ENCODE measurements around the gene C20orf204.

C20orf204 gene

GRCh38 chr20:64072498-64073063, 36.6 kb downstream of the C20orf204 start:
- no peak overlapping the region for H3K4me3 ChIP-seq (ENCODE audit: low read length)
- no peak for TF ChIP-seq ZNF274 (IDR thresholded peaks at IDR 0.05; ENCODE audit: low read depth, low read length)

- H3K4me3 ChIP-seq (ENCODE audit: low read length) = no peak overlapping the region
- TF ChIP-seq ZNF274 (IDR thresholded peaks at IDR 0.05; ENCODE audit: low read depth, low read length) = no peak
Measured at GRCh38 chr20:64073476-64074183, 37.6 kb downstream of the C20orf204 start.

DNA sequence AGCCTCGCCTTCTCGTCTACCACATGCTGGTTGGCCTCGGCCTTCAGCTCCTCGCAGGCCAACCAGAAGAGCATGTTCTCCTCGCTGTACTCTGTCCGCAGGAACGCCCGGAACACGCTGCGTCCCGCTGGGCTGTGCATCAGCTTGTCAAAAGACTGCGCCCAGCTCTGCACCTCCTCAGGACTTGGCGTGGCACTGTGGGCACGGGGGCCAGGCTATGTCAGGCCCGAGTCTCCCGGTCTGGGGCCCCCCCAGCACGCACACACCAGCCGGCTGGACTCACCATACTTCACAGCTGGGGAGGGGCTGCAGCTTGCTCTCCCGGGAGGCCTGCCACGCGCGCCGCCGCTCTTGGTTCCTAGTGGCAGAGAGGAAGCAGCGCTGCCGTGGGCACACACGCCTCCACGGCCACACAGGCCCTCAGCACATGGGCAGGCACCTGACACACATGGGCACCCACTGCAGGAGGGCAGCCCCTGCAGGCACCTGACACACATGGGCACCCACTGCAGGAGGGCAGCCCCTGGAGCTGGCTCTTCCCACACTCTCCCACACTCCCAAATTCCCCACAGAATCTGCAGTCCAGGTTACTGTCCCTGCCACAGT, 38.3 kb downstream of the C20orf204 start:
- no peak overlapping the region for H3K4me3 ChIP-seq (ENCODE audit: low read length)
- TF ChIP-seq ZNF274 (IDR thresholded peaks at IDR 0.05; ENCODE audit: low read depth, low read length) = no peak

DNA sequence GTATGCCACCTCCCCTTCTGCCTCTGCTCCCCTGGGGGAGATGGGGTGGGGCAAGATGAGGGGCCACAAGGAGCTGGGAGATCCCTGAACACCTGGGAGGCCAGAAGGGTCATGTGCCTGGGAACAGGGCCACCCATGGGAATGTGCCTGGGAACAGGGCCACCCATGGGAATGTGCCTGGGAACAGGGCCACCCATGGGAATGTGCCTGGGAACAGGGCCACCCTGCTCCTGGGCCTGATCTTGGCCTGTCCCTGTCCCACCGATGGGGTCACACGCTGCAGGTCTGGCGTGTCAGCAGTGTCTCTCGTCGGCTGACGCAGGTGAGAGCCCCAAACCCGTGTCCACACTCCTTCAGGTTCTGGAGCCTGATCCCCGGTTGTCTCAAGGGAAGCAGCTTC, 39.0 kb downstream of the C20orf204 start:
- no peak overlapping the region for H3K4me3 ChIP-seq (ENCODE audit: low read length)

DNA sequence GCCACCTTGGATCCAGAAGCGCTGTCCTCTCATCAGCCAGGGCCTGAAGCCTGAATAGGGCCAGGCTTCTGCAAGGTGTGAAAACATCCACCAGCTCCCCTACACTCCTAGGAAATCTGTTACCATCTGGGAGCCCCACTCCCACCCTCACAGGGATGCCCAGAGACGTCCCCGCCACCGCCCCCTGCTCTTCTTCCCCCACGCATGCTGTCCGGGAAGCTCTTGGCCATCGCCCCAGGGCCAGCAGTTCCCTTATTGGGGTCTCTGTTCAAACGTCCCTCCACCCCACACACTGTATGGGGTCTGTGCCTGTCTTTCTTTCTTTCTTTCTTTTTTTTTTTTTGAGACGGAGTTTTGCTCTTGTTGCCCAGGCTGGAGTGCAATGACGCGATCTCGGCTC, 39.6 kb downstream of the C20orf204 start:
- TF ChIP-seq ZNF274 (IDR thresholded peaks at IDR 0.05; ENCODE audit: low read depth, low read length) = no peak
- H3K4me3 ChIP-seq (ENCODE audit: low read length) = no peak overlapping the region

More for the DNA sequence above, 39.0 kb downstream of the C20orf204 start:
- TF ChIP-seq ZNF274 (IDR thresholded peaks at IDR 0.05; ENCODE audit: low read depth, low read length) = no peak

DNA sequence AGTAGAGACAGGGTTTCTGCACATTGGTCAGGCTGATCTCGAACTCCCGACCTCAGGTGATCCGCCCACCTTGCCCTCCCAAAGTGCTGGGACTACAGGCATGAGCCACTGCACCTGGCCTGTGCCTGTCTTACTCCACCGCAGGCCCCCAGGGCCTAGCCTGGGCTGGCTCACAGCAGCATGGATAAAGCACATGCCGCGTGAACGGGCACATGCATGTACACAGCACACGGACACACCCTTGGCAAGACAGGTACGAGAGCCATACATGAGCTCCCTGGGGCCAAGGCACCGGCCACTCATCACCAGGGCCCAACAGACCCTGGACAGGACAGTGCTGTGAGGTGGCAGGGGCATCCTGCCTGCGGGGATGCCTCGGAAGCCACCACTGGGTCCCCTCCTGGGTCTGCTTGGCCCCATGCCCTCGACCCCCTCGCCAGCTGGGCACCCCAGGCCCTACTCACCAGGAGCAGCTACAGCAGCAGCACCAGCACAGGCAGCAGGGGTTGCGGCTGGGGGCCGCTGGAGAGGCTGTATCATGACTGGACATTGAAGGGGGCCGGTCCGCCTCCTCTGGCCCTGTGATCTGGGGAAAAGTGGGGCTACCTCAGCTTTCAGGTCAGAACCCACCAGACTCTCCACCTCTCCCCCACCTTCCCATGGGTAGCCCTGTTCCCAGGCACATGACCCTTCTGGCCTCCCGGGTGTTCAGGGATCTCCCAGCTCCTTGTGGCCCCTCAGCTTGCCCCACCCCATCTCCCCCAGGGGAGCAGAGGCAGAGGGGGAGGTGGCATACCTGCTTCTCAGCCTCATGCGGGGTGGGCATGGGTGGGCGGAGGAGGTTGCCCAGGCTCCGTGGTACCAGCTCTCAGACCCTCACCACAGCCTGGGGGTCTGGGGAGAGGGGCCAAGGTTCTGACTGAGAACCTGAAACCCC, 40.3 kb downstream of the C20orf204 start:
- TF ChIP-seq ZNF274 (IDR thresholded peaks at IDR 0.05; ENCODE audit: low read depth, low read length) = no peak
- H3K4me3 ChIP-seq (ENCODE audit: low read length) = peak overlapping the region; percentile 92; the same call in 1 of the 2 replicates

DNA sequence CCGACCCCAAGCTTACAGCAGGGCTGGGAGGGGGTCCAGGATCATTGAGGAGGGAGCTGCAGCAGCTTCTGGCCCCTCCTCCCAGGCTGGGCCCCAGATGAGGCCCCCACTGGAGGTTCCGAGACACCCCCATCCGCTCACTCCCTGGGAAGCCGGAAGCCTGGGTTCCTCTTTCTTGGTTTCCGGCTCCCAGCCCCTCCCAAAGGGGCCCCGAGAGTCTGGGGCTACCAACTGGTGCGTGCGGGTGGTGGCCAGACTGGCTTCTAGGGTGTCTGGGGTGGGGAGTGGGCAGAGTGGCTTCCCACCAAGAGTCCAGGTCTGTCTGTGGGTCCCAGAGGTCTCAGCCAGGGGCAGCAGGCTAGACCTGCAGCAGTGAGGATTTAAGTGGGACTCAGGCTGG, 41.1 kb downstream of the C20orf204 start:
- TF ChIP-seq ZNF274 (IDR thresholded peaks at IDR 0.05; ENCODE audit: low read depth, low read length) = no peak
- H3K4me3 ChIP-seq (ENCODE audit: low read length) = peak overlapping the region; percentile 92; the same call in 1 of the 2 replicates

- H3K4me3 ChIP-seq (ENCODE audit: low read length) = peak overlapping the region; percentile 92; the same call in 1 of the 2 replicates
Measured at GRCh38 chr20:64077541-64077875, 41.5 kb downstream of the C20orf204 start.

DNA sequence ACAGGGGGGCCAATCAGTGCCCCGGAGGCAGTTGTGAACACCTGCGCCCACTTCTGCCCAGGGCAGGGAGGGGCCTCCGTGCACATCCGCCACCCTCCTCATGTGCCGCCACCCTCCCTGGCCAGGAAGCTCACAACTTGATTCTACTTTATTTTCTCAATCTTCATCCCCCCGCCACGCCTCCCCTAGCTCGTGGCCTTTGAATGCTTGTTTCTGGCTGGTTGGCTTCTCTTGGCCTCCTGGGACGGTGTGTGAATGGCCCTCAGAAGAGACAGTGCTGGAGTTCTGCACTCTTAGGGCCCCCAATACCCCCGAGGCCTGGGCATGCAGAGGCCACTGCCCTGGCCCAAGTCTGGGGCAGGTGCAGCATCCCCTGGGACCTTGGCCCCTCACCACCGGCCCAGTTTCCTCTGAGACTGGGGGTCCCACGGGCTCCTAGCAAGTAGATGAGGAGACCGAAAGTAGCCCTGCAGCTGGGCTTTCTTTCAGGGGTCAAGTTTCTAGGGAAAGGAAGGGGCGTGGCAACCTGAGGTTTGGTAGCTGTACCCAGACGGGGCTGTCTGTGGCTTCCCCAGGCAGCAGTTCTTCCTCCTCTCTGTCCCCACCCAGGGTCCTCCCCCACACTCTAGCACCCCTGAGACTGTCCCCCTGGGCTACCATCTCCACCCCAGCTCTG, 42.0 kb downstream of the C20orf204 start:
- H3K4me3 ChIP-seq (ENCODE audit: low read length) = peak overlapping the region; percentile 92; the same call in 1 of the 2 replicates
- TF ChIP-seq ZNF274 (IDR thresholded peaks at IDR 0.05; ENCODE audit: low read depth, low read length) = no peak

More at GRCh38 chr20:64077541-64077875, 41.5 kb downstream of the C20orf204 start:
- no peak for TF ChIP-seq ZNF274 (IDR thresholded peaks at IDR 0.05; ENCODE audit: low read depth, low read length)

- no peak for TF ChIP-seq ZNF274 (IDR thresholded peaks at IDR 0.05; ENCODE audit: low read depth, low read length)
- H3K4me3 ChIP-seq (ENCODE audit: low read length) = peak overlapping the region; percentile 92
Measured at GRCh38 chr20:64078934-64079272, 42.9 kb downstream of the C20orf204 start.

- TF ChIP-seq ZNF274 (IDR thresholded peaks at IDR 0.05; ENCODE audit: low read depth, low read length) = no peak
- H3K4me3 ChIP-seq (ENCODE audit: low read length) = peak within 1 kb of the TSS; percentile 92
Measured at GRCh38 chr20:64079273-64080012, 43.5 kb downstream of the C20orf204 start, which contains the start of gene RGS19. RGS19 (minus strand) TSS chr20:64079518; CDS start chr20:64076886, 2,632 bp downstream.

DNA sequence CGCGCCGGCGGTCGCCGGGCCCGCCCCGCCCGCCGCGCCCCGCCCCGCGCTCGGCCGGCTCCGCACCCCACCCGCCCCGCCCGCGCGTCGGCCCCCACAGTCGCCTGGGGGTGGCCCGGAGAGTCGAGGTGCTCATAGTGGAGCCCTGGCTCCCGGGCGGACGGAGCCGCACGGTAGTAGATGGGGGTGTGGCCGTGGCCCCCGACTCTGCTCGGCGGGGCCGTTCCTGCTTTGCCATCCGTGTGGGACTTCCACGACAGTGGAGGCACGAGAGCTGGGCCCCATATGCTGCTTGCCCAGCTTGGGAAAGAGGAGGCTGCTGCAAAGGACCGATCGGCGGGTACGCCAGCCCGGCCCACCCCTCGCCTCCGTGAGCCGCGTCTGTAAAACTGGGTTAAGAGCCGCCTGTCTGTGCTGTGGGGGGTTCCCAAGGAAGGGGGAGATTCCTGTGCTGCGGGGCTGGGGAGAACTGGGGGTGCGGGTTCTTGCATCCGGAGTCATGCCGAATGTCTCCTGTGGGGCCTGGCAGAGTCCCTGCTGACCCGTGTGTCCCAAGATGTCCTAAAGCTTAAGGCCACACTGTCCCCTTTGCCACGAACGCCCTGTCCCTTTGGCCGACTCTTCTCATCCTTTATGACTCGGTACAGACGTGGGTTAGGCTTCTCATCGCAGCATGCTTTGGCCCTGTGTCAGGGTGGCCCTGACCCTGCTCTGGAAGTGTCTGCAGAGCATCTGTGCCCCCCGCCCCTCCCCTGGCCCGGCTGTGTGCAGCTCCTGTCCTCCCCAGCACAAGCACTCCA, 44.2 kb downstream of the C20orf204 start, which contains the start of gene OPRL1:
Gene OPRL1 (plus strand): TSS at position 70 of the 800 bp plus-strand sequence. CDS start 12,639 bp downstream, outside the sequence.
- no peak for TF ChIP-seq ZNF274 (IDR thresholded peaks at IDR 0.05; ENCODE audit: low read depth, low read length)

More for the DNA sequence above, 44.2 kb downstream of the C20orf204 start, which contains the start of gene OPRL1:
- H3K4me3 ChIP-seq (ENCODE audit: low read length) = peak within 1 kb of the TSS; percentile 92
